Measurements from ENCODE around the gene GATA3.

The GATA3 gene

GRCh38 chr10:8063128-8063908 is 8.8 kb downstream of the GATA3 start:
- no peak for DNase-seq (ENCODE audit: extremely low read depth in 1 of 2, low read depth in 1 of 2)

GRCh38 chr10:8063935-8064334 is 9.4 kb downstream of the GATA3 start:
- no peak for DNase-seq (ENCODE audit: extremely low read depth in 1 of 2, low read depth in 1 of 2)

DNA sequence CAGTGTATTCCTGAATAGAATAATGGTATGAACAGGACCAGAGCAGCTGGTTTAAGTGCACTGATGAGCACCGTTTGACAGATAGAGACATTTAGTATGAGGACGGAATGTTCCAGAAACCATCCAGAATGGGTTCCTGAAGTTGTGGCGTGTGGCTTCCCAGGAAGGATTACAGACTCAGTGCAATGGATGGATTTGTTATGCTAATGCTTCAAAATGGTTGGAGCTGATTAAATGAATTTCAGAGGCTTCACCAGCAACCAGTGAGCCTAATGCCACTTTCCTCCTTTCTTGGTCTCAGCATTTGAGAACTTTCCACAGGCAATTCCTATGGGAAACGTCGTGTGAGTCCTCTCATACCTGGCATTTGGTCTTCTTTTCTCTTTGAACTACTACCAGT is 9.9 kb downstream of the GATA3 start:
- DNase-seq (ENCODE audit: extremely low read depth in 1 of 2, low read depth in 1 of 2), result no peak

- no peak for DNase-seq (ENCODE audit: extremely low read depth in 1 of 2, low read depth in 1 of 2)
Measured at GRCh38 chr10:8065651-8066050, 11.2 kb downstream of the GATA3 start.

DNA sequence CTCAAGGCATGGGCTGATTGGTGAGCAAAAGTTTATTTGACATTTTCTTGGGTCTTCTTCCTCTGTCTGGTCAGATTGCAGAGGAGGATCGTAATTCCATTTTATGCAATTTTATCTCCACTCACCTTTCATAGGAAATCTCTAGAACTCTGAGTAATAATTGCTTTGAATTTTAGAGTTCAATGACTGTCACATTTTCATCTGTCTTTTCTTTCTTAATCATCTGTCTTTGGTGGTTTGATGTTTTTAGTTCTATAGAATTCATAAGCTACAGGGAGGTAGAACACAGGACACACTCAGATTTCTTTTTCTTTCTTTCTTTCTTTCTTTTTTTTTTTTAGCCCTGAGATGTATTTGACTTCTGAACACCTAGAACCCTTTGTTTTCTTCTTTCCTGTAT is 11.6 kb downstream of the GATA3 start:
- DNase-seq (ENCODE audit: extremely low read depth in 1 of 2, low read depth in 1 of 2), result no peak

DNA sequence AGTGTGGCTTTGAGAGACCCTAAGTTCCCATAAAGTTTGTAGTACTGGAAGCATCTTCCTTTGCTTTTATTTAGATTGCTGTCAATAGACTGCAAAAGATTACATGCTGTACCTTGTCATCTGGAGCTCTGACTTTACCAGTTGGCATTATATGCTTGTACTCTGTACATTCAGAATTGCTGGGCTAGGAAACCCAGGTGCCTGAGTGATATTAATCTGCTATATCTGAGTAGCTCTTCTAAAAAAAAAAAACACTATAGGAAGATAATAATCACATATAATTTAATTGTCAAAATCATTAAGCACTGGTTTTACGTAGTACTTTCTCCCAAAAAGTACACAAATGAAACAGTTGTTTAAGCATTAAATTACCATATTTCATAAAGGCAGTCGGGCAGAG is 12.3 kb downstream of the GATA3 start:
- DNase-seq (ENCODE audit: extremely low read depth in 1 of 2, low read depth in 1 of 2), result no peak

GRCh38 chr10:8069108-8069507 is 14.6 kb downstream of the GATA3 start:
- DNase-seq (ENCODE audit: extremely low read depth in 1 of 2, low read depth in 1 of 2), result no peak

DNA sequence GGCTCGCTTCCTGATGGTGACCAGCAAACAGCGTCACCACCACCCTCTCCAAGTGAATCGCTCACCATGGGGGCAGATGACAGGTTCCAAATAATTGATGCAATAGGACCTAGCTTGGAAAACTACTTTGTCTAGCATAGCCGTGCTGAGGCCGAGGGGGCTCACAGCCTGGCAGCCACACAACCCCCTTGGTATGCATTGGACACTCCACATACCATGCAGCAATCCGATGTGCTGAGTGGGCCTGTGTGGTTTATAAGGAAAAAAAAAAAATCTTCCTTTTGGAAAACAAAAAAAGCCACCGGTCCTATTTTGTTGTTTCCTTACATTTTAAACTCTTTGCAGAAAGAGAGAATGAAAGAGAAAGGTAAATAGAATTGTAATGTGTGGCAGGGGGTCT is 15.1 kb downstream of the GATA3 start:
- no peak for DNase-seq (ENCODE audit: extremely low read depth in 1 of 2, low read depth in 1 of 2)

- DNase-seq (ENCODE audit: extremely low read depth in 1 of 2, low read depth in 1 of 2), result no peak
Measured at GRCh38 chr10:8070440-8070839, 16.0 kb downstream of the GATA3 start.

DNA sequence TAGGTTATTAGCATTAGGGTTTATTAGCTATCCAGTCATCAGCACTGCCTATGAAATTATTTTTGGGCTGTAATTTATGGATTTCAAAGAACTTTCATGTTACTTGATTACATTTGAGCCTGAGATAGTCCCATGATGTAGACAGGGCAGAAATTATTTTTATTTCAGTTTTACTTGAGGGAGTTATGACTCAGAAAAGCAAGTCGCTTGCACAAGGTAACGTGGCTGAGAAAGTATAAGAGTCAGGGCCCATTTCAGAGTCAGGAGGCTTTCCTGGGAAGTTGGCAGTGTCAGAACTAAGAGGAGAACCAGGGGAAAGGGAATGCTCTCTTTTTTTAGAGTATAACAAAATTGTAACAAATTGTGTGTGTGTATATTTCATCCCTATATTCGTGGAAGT is 16.5 kb downstream of the GATA3 start:
- DNase-seq (ENCODE audit: extremely low read depth in 1 of 2, low read depth in 1 of 2), result no peak

DNA sequence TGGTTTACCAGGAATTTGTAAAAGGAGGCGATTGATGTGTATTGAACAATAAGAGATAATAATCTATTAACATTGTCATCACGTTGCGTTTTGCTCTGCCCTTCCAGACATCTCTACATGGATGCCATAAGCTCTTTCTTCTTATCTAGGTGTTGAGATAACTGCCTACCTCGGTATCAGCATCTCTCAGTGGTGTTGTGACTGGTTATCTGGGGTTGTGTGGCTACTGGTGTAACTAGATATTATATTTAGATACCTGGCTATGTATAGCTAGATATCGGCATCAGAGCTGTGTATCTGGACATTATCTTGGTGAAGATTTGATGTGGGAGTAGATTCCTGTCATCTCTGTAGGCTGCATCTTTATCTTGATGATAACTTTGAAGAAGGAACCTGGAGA is 17.2 kb downstream of the GATA3 start:
- DNase-seq (ENCODE audit: extremely low read depth in 1 of 2, low read depth in 1 of 2), result no peak

GRCh38 chr10:8072211-8072610 is 17.7 kb downstream of the GATA3 start:
- DNase-seq (ENCODE audit: extremely low read depth in 1 of 2, low read depth in 1 of 2), result no peak

- no peak for DNase-seq (ENCODE audit: extremely low read depth in 1 of 2, low read depth in 1 of 2)
Measured at GRCh38 chr10:8073691-8074416, 19.4 kb downstream of the GATA3 start.

DNA sequence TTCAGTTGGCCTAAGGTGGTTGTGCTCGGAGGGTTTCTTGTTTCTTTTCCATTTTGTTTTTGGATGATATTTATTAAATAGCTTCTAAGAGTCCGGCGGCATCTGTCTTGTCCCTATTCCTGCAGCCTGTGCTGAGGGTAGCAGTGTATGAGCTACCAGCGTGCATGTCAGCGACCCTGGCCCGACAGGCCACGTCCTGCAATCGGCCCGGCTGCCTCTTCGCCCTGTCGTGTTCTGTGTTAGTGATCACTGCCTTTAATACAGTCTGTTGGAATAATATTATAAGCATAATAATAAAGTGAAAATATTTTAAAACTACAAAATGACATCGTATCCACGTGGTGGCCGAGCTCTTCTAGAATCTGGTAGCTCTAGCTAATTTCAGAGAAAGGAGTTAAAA is 20.4 kb downstream of the GATA3 start:
- no peak for DNase-seq (ENCODE audit: extremely low read depth in 1 of 2, low read depth in 1 of 2)

- DNase-seq (ENCODE audit: extremely low read depth in 1 of 2, low read depth in 1 of 2), result no peak
Measured at GRCh38 chr10:8075282-8076260, 21.1 kb downstream of the GATA3 start.

GRCh38 chr10:8076933-8077332 is 22.4 kb downstream of the GATA3 start:
- DNase-seq (ENCODE audit: extremely low read depth in 1 of 2, low read depth in 1 of 2), result no peak

- DNase-seq (ENCODE audit: extremely low read depth in 1 of 2, low read depth in 1 of 2), result no peak
Measured at GRCh38 chr10:8078027-8078426, 23.5 kb downstream of the GATA3 start.

DNA sequence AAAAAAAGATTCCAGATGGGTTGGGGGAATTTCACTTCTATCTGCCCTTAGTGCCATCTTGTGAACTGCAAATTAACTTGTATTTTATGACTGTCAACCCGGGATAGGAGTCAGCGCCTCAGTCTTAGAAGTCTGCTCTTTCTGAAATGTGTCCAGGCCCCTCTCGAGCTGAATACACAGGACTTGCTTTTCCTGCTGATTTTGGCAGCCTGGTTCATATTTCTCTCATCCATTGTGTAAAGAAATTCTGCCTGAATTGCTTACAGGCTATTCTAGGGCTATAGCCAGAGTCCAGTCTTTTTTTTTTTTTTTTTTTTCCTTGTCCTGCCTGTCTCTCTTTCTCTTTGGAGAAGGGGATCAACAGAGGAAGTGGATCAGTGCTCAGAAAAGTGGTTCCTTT is 24.6 kb downstream of the GATA3 start:
- DNase-seq (ENCODE audit: extremely low read depth in 1 of 2, low read depth in 1 of 2), result no peak

DNA sequence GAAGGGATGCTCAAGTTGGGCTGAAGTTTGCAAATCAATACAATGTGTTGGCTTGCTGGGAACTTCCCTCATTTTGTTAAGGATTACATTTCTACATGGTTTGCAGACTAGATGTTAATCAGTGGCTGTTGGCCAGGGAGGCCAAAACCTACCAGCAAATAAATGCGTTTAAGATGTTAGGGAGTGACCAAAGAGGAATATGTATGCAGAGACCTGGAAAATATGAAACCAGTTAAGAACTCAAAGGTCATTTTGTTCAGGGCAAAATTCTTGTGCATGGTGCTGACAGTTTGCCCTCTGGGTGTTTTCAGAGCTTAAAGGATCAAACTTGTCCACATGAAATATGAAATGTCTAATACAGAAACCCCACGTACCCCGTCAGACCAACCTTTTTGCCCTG is 30.3 kb downstream of the GATA3 start:
- no peak for DNase-seq (ENCODE audit: extremely low read depth in 1 of 2, low read depth in 1 of 2)

- DNase-seq (ENCODE audit: extremely low read depth in 1 of 2, low read depth in 1 of 2), result no peak
Measured at GRCh38 chr10:8085251-8085650, 30.8 kb downstream of the GATA3 start.

DNA sequence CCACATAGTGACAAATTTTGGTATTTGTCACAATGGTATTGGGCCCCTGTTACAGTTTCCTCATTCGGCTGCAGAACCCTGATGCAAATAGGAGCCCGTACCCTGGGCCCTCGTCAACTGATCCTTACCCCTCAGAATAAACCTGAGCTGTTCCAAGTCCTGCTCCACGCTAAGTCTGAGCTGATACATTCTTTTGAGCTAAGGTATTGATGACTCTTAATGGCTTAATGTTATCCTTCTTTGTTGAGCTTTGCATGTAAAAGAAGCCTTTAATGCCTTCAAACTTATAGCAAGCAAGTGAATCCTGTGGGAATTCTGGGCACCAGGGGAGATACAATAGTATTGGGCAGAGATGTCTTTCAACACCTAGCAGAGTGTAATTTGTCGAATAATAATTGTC is 31.8 kb downstream of the GATA3 start:
- DNase-seq (ENCODE audit: extremely low read depth in 1 of 2, low read depth in 1 of 2), result no peak

Measured in stimulated activated CD8-positive, alpha-beta memory T cell treated with anti-CD3 and anti-CD28 coated beads, Interleukin-7, amount 100 ng/mL, for 48 hours (primary cell).